HepG2 (cell line): ENCODE measurements around the gene CEMP1. TPM values are rescaled to one million over a fixed set of nuclear protein-coding genes. Genes with fewer than 3 reads are reported as not detected.
A peak's percentile ranks its signal among the peaks of the same experiment; 100 is the strongest.

ENCODE experiments used
- KMT2A ChIP-seq: sonication (generic); formaldehyde crosslinking; IDR thresholded peaks from 2 replicates; pipeline ENCODE4 v1.4.0; 2020; ENCODE audit warnings: missing genetic modification reagents
- MAFK ChIP-seq, 2 experiments: IDR thresholded peaks in 1 of 2; conservative IDR thresholded peaks in 1 of 2; 2 replicates each; pipeline ENCODE4 v1.6.1; 2011; ENCODE audit warnings: improper control_type of control experiment in 2 of 2, low read length in 2 of 2
- RAD21 ChIP-seq: fragments of 450-650 bp; formaldehyde crosslinking; IDR thresholded peaks from 2 replicates; pipeline ENCODE4 v1.5.0; 2020; ENCODE audit warnings: mild to moderate bottlenecking
- SMC3 ChIP-seq: IDR thresholded peaks from 2 replicates; pipeline ENCODE4 v1.6.1; 2011; ENCODE audit warnings: low read length, improper control_type of control experiment
- polyA plus RNA-seq, 8 experiments: library from polyadenylated mRNA; depleted of rRNA in 3 of 8; stranded (reverse) in 7 of 8; unstranded in 1 of 8; fragments of >200 nt; fragmentation: Illumina TruSeq in 4 of 8; extraction: Trizol in 4 of 8; gene quantifications; 2 replicates each; pipeline versions ENCODE4 v1.2.1 to v1.2.3, GENCODE V29; 2011 to 2016; ENCODE audit warnings: low read depth in 4 of 8, missing spikeins in 1 of 8, mixed read lengths in 1 of 8; ENCODE audit not compliant: insufficient read depth in 1 of 8
- total RNA-seq, 5 experiments: library from RNA; depleted of rRNA; stranded (reverse); fragments of >200 nt; fragmentation: Illumina TruSeq; extraction: Trizol; gene quantifications; 2 replicates each; pipeline ENCODE4 v1.2.3, GENCODE V29; 2016; ENCODE audit warnings: low read depth in 1 of 5
- TF ChIP-seq, protein P1 (sequence below): sonication (generic); formaldehyde crosslinking; IDR thresholded peaks from 2 replicates; pipeline ENCODE4 v1.4.0; 2020; ENCODE audit warnings: missing genetic modification reagents, borderline replicate concordance
- TF ChIP-seq, protein P2 (sequence below): sonication (generic); formaldehyde crosslinking; IDR thresholded peaks from 2 replicates; pipeline ENCODE4 v1.5.1; 2020; ENCODE audit warnings: mild to moderate bottlenecking, missing genetic modification reagents, moderate library complexity
- TF ChIP-seq, protein P3 (sequence below), 2 experiments: sonication (generic) in 1 of 2; formaldehyde crosslinking in 1 of 2; IDR thresholded peaks; 2 replicates each; pipeline versions ENCODE4 v1.4.0 to v1.6.1; 2018 to 2020; ENCODE audit warnings: missing genetic modification reagents in 2 of 2, borderline replicate concordance in 1 of 2, low read depth in 1 of 2, mild to moderate bottlenecking in 1 of 2, missing biosample characterization in 1 of 2

The CEMP1 gene
- total and polyA plus RNA-seq, 2 of the 13 experiments (the other 11 are each of a cell fraction or from before 2014, with no cell fraction given), result not detected

DNA sequence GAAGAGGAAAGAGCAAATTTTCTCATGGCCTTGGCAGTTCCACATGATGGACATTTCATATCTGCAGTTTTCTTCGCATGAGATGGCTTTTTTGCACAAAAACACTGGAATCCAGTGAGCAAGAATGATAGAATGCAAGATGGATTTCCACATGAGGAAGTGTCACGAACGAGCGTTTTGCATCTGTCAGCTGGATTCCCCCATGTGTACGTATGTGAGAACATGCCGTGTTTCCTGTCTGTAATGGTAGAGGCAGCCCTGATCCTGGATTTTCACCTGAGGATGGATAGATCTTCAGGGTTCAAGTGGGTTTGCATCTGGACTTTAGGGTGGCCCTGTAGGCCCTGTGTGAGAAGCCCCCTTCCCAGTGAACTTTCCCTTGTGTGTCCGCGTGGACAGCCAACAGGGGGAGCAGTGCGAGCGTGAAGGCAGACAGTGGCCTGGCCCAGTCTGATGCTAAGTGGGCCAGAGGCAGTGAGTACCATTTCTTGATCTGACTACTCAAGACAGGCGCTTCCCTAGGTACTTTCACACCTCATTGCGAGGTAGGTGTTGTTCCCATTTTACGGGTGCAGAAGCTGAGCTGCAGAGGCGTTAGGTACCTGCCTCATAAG, 8.7 kb upstream of the CEMP1 start (continued):
- TF ChIP-seq, protein P1, sequence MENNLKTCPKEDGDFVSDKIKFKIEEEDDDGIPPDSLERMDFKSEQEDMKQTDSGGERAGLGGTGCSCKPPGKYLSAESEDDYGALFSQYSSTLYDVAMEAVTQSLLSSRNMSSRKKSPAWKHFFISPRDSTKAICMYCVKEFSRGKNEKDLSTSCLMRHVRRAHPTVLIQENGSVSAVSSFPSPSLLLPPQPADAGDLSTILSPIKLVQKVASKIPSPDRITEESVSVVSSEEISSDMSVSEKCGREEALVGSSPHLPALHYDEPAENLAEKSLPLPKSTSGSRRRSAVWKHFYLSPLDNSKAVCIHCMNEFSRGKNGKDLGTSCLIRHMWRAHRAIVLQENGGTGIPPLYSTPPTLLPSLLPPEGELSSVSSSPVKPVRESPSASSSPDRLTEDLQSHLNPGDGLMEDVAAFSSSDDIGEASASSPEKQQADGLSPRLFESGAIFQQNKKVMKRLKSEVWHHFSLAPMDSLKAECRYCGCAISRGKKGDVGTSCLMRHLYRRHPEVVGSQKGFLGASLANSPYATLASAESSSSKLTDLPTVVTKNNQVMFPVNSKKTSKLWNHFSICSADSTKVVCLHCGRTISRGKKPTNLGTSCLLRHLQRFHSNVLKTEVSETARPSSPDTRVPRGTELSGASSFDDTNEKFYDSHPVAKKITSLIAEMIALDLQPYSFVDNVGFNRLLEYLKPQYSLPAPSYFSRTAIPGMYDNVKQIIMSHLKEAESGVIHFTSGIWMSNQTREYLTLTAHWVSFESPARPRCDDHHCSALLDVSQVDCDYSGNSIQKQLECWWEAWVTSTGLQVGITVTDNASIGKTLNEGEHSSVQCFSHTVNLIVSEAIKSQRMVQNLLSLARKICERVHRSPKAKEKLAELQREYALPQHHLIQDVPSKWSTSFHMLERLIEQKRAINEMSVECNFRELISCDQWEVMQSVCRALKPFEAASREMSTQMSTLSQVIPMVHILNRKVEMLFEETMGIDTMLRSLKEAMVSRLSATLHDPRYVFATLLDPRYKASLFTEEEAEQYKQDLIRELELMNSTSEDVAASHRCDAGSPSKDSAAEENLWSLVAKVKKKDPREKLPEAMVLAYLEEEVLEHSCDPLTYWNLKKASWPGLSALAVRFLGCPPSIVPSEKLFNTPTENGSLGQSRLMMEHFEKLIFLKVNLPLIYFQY (CRISPR knock-in tag), result peak; percentile 67; the same call in 1 of the 2 replicates
- TF ChIP-seq, protein P2, sequence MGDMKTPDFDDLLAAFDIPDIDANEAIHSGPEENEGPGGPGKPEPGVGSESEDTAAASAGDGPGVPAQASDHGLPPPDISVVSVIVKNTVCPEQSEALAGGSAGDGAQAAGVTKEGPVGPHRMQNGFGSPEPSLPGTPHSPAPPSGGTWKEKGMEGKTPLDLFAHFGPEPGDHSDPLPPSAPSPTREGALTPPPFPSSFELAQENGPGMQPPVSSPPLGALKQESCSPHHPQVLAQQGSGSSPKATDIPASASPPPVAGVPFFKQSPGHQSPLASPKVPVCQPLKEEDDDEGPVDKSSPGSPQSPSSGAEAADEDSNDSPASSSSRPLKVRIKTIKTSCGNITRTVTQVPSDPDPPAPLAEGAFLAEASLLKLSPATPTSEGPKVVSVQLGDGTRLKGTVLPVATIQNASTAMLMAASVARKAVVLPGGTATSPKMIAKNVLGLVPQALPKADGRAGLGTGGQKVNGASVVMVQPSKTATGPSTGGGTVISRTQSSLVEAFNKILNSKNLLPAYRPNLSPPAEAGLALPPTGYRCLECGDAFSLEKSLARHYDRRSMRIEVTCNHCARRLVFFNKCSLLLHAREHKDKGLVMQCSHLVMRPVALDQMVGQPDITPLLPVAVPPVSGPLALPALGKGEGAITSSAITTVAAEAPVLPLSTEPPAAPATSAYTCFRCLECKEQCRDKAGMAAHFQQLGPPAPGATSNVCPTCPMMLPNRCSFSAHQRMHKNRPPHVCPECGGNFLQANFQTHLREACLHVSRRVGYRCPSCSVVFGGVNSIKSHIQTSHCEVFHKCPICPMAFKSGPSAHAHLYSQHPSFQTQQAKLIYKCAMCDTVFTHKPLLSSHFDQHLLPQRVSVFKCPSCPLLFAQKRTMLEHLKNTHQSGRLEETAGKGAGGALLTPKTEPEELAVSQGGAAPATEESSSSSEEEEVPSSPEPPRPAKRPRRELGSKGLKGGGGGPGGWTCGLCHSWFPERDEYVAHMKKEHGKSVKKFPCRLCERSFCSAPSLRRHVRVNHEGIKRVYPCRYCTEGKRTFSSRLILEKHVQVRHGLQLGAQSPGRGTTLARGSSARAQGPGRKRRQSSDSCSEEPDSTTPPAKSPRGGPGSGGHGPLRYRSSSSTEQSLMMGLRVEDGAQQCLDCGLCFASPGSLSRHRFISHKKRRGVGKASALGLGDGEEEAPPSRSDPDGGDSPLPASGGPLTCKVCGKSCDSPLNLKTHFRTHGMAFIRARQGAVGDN, result peak; percentile 30; the same call in 1 of the 2 replicates
- TF ChIP-seq, protein P3, sequence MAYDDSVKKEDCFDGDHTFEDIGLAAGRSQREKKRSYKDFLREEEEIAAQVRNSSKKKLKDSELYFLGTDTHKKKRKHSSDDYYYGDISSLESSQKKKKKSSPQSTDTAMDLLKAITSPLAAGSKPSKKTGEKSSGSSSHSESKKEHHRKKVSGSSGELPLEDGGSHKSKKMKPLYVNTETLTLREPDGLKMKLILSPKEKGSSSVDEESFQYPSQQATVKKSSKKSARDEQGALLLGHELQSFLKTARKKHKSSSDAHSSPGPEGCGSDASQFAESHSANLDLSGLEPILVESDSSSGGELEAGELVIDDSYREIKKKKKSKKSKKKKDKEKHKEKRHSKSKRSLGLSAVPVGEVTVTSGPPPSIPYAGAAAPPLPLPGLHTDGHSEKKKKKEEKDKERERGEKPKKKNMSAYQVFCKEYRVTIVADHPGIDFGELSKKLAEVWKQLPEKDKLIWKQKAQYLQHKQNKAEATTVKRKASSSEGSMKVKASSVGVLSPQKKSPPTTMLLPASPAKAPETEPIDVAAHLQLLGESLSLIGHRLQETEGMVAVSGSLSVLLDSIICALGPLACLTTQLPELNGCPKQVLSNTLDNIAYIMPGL (CRISPR knock-in tag; IDR thresholded peaks at IDR 0.05; ENCODE audit: borderline replicate concordance in 1 of 2, low read depth in 1 of 2), result peak in 1 of 2 experiments; percentile 60; a peak in 1 of 4 replicates
- TF ChIP-seq RAD21 (0 out of 2 replicates have a peak, but pooled peaks have one; percentile 13), MAFK (conservative IDR thresholded peaks at IDR 0.05 in 1 of 2, IDR thresholded peaks at IDR 0.05 in 1 of 2; ENCODE audit: low read length in 2 of 2) (0 out of 4 replicates have a peak, but pooled peaks of 1 of the 2 experiments have one; percentile 24), SMC3 (0 out of 2 replicates have a peak, but pooled peaks have one; percentile 6), KMT2A (0 out of 2 replicates have a peak, but pooled peaks have one; percentile 35)
